ENCODE data around the gene FNBP1.

FNBP1 gene

GRCh38 chr9:129889941-129890717 lies 152.9 kb downstream of the FNBP1 start:
- DNase-seq (ENCODE audit: low read depth), result no peak

GRCh38 chr9:129889122-129889940 lies 153.7 kb downstream of the FNBP1 start:
- no peak for DNase-seq (ENCODE audit: low read depth)

- DNase-seq (ENCODE audit: low read depth), result no peak
Measured at GRCh38 chr9:129888293-129889121, 154.5 kb downstream of the FNBP1 start.

- DNase-seq (ENCODE audit: low read depth), result no peak
Measured at GRCh38 chr9:129887334-129888292, 155.4 kb downstream of the FNBP1 start.

- DNase-seq (ENCODE audit: low read depth), result no peak
Measured at GRCh38 chr9:129886226-129887174, 156.5 kb downstream of the FNBP1 start.

- peak; percentile 87 for DNase-seq (ENCODE audit: low read depth)
Measured at GRCh38 chr9:129885670-129886106, 157.3 kb downstream of the FNBP1 start.

GRCh38 chr9:129885018-129885669 lies 157.8 kb downstream of the FNBP1 start:
- DNase-seq (ENCODE audit: low read depth), result no peak

- DNase-seq (ENCODE audit: low read depth), result peak; percentile 50
Measured at GRCh38 chr9:129884220-129885017, 158.6 kb downstream of the FNBP1 start.

GRCh38 chr9:129881547-129882324 lies 161.3 kb downstream of the FNBP1 start:
- DNase-seq (ENCODE audit: low read depth), result no peak

- DNase-seq (ENCODE audit: low read depth), result no peak
Measured at GRCh38 chr9:129880654-129881546, 162.1 kb downstream of the FNBP1 start.

GRCh38 chr9:129879991-129880653 lies 162.9 kb downstream of the FNBP1 start:
- no peak for DNase-seq (ENCODE audit: low read depth)

- DNase-seq (ENCODE audit: low read depth), result no peak
Measured at GRCh38 chr9:129879103-129879699, 163.8 kb downstream of the FNBP1 start.

- DNase-seq (ENCODE audit: low read depth), result no peak
Measured at GRCh38 chr9:129878291-129878690, 164.7 kb downstream of the FNBP1 start.

GRCh38 chr9:129876815-129877214 lies 166.2 kb downstream of the FNBP1 start:
- no peak for DNase-seq (ENCODE audit: low read depth)

- DNase-seq (ENCODE audit: low read depth), result no peak
Measured at GRCh38 chr9:129875687-129876395, 167.1 kb downstream of the FNBP1 start.
